Spleen (tissue), 3 donors: Measurements from ENCODE around the gene STXBP5.

Source experiments
- POLR2A ChIP-seq, 3 donors: fragments of 450-650 bp; IDR thresholded peaks; one replicate each; pipeline ENCODE4 v1.5.1; 2017; ENCODE audit warnings: antibody characterized with exemption in 3 of 3, mild to moderate bottlenecking in 1 of 3
- POLR2AphosphoS5 ChIP-seq, 3 donors: sonication (generic); formaldehyde crosslinking; IDR thresholded peaks; one replicate each; pipeline ENCODE4 v1.5.1; 2017; ENCODE audit warnings: antibody characterized with exemption in 3 of 3

DNA sequence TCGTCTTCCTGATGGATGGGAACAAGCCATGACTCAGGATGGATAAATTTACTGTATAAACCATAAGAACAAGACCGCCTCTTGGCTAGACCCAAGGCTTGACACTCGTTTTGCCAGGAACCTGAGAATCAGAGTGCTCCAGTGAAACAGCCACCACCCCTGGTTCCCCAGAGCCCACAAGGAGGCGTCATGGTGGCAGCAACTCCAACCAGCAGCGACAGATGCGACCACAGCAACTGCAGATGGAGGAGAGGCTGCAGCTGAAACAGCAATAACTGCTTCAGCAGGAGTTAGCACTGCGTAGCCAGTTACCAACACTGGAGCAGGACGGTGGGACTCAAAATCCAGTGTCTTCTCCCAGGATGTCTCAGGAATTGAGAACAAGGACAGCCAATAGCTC, 203.4 kb downstream of the STXBP5 start:
- TF ChIP-seq POLR2AphosphoS5 (IDR thresholded peaks at IDR 0.05) (no peak), POLR2A (IDR thresholded peaks at IDR 0.05) (no peak)
